Prostate gland (tissue), 2 donors: ENCODE data around the gene HJURP.

Source experiments
- CTCF ChIP-seq, 4 experiments: fragments of 200-600 bp in 2 of 4; fragments of 450-650 bp in 2 of 4; sonication (generic) in 2 of 4; IDR thresholded peaks; 1 replicate in 3 of 4; 2 replicates in 1 of 4; pipeline ENCODE4 v1.5.1; 2016 to 2019; ENCODE audit warnings: antibody characterized with exemption in 4 of 4, mild to moderate bottlenecking in 2 of 4, moderate library complexity in 2 of 4
- POLR2A ChIP-seq: fragments of 450-650 bp; IDR thresholded peaks from one replicate; pipeline ENCODE4 v1.6.1; 2016; ENCODE audit warnings: antibody characterized with exemption, mild to moderate bottlenecking
- POLR2AphosphoS5 ChIP-seq: sonication (generic); formaldehyde crosslinking; IDR thresholded peaks from one replicate; pipeline ENCODE4 v1.6.1; 2017; ENCODE audit warnings: antibody characterized with exemption

DNA sequence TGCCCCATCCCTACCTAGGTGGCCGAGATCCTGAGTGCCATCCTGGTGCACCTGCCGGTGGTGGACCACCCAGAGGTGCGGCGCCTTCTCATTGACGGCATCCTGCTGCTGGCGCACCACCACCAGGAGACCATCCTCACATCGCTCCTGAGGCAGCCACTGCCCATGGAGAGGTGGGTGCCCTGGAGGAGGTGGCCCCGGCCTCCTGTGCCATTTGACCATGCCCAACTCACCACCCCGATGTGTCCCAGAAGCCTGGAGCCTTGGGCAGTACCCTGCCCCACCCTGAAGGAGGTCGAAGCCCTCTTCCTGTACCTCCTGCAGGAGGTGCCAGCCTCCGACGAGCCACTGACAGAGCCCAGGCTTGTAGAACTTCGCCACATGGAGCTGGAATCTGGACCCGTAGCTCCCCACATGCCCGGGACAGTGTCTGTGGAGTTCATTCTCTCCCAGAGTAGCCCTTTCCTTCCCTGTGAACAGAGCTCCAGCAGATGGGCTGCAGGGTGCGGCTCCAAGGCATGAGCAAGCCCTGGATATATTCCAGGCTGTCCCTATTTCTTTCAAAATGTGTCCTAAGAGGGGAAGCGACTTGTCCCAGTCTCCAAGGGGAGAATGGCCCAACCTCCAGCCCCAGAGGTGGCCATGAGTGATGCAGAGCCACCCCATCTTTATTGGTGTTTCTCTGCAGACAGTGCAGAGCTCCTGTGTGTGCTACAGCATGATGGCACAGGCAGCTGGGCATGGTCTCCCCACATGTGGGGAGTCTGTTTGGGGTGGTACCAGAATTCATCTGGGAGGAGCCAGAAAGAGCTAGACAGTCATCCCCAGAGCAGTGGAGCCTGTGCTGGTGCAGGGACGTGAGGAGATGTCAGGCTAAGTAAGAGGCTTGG is 34.2 kb downstream of the HJURP start:
- TF ChIP-seq POLR2A = no peak
- TF ChIP-seq POLR2AphosphoS5 = no peak
- TF ChIP-seq CTCF (IDR thresholded peaks at IDR 0.05) = no peak
